Kidney epithelial cell (primary cell): ENCODE measurements around the gene NTMT1. TPM values are rescaled to one million over a fixed set of nuclear protein-coding genes. Genes with fewer than 3 reads are reported as not detected.

ENCODE experiments used
- DNase-seq: peaks from one replicate; pipeline ENCODE4 v3.0.0-alpha.2; 2010; ENCODE audit warnings: low read depth
- H3K27me3 ChIP-seq: 2 replicates; pipeline ENCODE4 v1.6.0; 2011; ENCODE audit warnings: low read length; ENCODE audit not compliant: control insufficient read depth, insufficient read depth
- H3K36me3 ChIP-seq: 2 replicates; pipeline ENCODE4 v1.5.1; 2011; ENCODE audit warnings: low read length; ENCODE audit not compliant: control insufficient read depth, insufficient read depth
- H3K4me3 ChIP-seq: 2 replicates; pipeline ENCODE4 v1.5.1; 2011; ENCODE audit warnings: low read depth, mild to moderate bottlenecking, control low read depth, low read length
- CTCF ChIP-seq: IDR thresholded peaks from 2 replicates; pipeline ENCODE4 v1.5.1; 2011; ENCODE audit warnings: mild to moderate bottlenecking, moderate library complexity, low read length, control low read depth, inconsistent platforms; ENCODE audit not compliant: insufficient read depth, poor library complexity, severe bottlenecking
- total RNA-seq: library from RNA; depleted of rRNA; stranded (reverse); fragments of >200 nt; gene quantifications from 2 replicates; pipeline ENCODE4 v1.2.3, GENCODE V29; 2015

Gene NTMT1
- total RNA-seq, 1 donor from 2014 or later: 52.6 TPM

GRCh38 chr9:129617167-129617566 lies 8.8 kb upstream of the NTMT1 start:
- DNase-seq: no peak
- peak; percentile 84 for TF ChIP-seq CTCF
- Histone ChIP-seq H3K4me3 (no peak overlapping the region), H3K27me3 (no peaks in the 10 kb centered on the region), H3K36me3 (no peaks in the 10 kb centered on the region)

- DNase-seq: no peak
- Histone ChIP-seq H3K36me3 (no peaks in the 10 kb centered on the region), H3K4me3 (peak overlapping the region; percentile 40), H3K27me3 (no peaks in the 10 kb centered on the region)
- TF ChIP-seq CTCF: peak; percentile 27
Observed at GRCh38 chr9:129619787-129620668, 5.9 kb upstream of the NTMT1 start.

GRCh38 chr9:129620669-129621295 lies 5.2 kb upstream of the NTMT1 start, which contains the start of gene C9orf50:
C9orf50 (minus strand) TSS chr9:129621101; CDS start chr9:129620574, 527 bp downstream.
- no peaks in the 10 kb centered on the region for H3K27me3 ChIP-seq
- H3K4me3 ChIP-seq: peak within 1 kb of the TSS; percentile 40
- TF ChIP-seq CTCF: no peak
- DNase-seq: no peak
- no peaks in the 10 kb centered on the region for H3K36me3 ChIP-seq

DNA sequence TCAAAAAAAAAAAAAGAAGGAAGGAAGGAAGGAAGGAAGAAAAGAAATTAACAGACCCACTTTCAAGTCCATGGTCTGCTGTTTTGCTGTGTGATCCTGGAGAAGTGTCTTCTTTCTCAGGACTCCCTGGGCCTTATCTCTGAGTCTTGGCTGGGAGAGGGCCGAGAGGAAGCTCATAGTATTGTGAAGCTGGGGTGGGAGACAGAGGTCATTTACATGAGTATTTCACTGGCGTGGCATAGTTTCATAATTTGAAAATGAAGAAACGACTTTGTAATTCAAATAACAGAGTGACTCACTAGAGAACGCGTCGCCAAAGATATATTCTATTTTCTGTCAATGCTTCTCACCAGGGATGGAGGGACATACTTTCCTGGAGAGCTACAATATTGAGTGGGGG lies 2.6 kb upstream of the NTMT1 start:
- Histone ChIP-seq H3K27me3 (no peaks in the 10 kb centered on the region), H3K4me3 (no peak overlapping the region), H3K36me3 (no peaks in the 10 kb centered on the region)
- no peak for TF ChIP-seq CTCF
- DNase-seq: no peak

DNA sequence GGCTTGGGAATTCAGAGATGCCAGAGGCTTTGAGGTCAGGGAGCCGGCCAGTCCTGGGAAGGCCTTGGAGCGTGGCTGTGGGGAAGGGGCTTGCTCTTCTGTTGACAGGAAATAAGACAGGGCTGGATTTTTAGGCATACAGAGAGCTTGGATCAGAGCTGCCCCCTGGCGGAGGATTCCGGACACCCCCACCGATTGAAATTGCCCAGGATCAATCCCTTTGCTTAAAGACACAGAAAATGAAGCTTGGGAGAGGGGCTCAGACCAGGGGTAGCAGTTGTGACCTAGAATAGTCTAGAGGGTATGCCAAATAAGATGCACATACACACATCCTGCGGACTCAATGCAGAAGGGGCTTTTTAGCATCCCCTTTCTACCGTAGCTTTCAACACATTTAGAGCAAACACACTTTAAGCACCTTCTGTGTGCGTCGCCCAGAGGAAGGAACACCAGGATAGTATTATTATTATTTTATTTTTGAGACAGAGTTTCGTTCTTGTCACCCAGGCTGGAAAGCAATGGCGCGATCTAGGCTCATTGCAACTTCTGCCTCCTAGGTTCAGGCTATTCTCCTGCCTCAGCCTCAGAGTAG lies 1.7 kb upstream of the NTMT1 start:
- TF ChIP-seq CTCF: peak; percentile 84
- H3K4me3 ChIP-seq: no peak overlapping the region
- H3K36me3 ChIP-seq: no peaks in the 10 kb centered on the region
- DNase-seq: no peak
- no peaks in the 10 kb centered on the region for H3K27me3 ChIP-seq
